Measurements from ENCODE around the gene CDC42. TPM values are rescaled to one million over a fixed set of nuclear protein-coding genes. Genes with fewer than 3 reads are reported as not detected.
A peak's percentile ranks its signal among the peaks of the same experiment; 100 is the strongest.

CDC42 gene
- total and polyA plus RNA-seq, 2 of the 13 experiments (the other 11 are each of a cell fraction or from before 2014, with no cell fraction given): 138 to 237 TPM

DNA sequence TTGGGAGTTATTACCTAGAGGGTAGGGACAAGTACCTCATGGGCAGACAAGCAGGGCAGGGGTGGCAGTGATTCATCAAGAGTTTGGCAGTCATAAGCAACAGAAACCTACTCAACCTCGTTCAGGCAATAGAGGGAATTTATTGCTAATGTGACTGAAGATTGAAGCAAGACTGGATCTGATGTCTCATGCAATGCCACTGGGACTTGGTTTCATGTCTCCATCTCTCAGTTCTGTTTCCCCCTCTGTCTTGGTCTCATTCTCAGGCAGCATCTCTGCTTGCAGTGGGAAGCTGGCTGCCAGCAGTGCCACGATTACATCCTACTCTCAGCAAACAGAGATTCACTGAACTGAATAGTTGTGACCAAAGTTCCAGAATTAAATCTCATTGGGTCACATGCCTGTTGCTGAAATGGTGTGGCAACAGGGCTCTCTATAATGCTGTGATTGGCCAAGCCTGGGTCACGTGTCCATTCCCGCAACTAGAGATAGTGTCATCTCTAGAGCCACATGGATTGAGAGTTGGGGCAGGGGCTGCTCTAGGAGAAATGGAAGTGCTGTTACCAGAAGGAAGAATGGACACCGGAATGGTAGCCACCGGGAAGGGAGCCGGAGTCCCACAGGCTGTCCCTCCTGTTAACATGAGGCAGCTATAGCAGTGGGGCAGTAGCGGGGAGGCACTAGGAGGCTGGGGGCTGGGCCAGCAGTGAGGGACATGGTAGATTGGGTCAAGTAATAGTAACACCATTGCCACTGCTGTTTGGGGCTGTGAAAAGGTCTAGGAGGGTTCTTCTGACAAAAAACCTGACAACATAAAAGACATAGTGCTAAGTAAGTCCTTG, 3.9 kb upstream of the CDC42 start (continued):
- TF ChIP-seq ZBTB2 (CRISPR knock-in tag; IDR thresholded peaks at IDR 0.05; ENCODE audit: low read depth) (no peak), FOSL2 (CRISPR knock-in tag; IDR thresholded peaks at IDR 0.05) (no peak), SP140L (CRISPR knock-in tag; IDR thresholded peaks at IDR 0.05; ENCODE audit: borderline replicate concordance) (no peak), FOSL1 (CRISPR knock-in tag; IDR thresholded peaks at IDR 0.05; ENCODE audit: borderline replicate concordance) (no peak), TBP (CRISPR knock-in tag; IDR thresholded peaks at IDR 0.05) (no peak), ZNF431 (CRISPR knock-in tag; IDR thresholded peaks at IDR 0.05; ENCODE audit: borderline replicate concordance, low read depth) (no peak), ZNF501 (CRISPR knock-in tag; IDR thresholded peaks at IDR 0.05) (peak; percentile 58), BATF2 (CRISPR knock-in tag; IDR thresholded peaks at IDR 0.05) (no peak), SAP130 (CRISPR knock-in tag; IDR thresholded peaks at IDR 0.05; ENCODE audit: low read depth) (0 out of 2 replicates have a peak, but pooled peaks have one; percentile 35), ZNF251 (CRISPR knock-in tag; IDR thresholded peaks at IDR 0.05) (no peak), ATF2 (CRISPR knock-in tag; IDR thresholded peaks at IDR 0.05) (no peak), ARNT (IDR thresholded peaks at IDR 0.05) (no peak), NFE2L1 (CRISPR knock-in tag; IDR thresholded peaks at IDR 0.05; ENCODE audit: borderline replicate concordance) (no peak), SRSF4 (IDR thresholded peaks at IDR 0.05; ENCODE audit: low read depth, low read length, poor library complexity, severe bottlenecking) (no peak), GATA4 (IDR thresholded peaks at IDR 0.05; ENCODE audit: borderline replicate concordance, low read depth) (no peak), ZBTB3 (CRISPR knock-in tag; IDR thresholded peaks at IDR 0.05; ENCODE audit: borderline replicate concordance, low read depth) (no peak), YEATS2 (CRISPR knock-in tag; IDR thresholded peaks at IDR 0.05; ENCODE audit: borderline replicate concordance) (no peak; the same call in 1 of the 2 replicates), SMC3 (IDR thresholded peaks at IDR 0.05; ENCODE audit: low read length) (no peak)
- TF ChIP-seq, protein P1, sequence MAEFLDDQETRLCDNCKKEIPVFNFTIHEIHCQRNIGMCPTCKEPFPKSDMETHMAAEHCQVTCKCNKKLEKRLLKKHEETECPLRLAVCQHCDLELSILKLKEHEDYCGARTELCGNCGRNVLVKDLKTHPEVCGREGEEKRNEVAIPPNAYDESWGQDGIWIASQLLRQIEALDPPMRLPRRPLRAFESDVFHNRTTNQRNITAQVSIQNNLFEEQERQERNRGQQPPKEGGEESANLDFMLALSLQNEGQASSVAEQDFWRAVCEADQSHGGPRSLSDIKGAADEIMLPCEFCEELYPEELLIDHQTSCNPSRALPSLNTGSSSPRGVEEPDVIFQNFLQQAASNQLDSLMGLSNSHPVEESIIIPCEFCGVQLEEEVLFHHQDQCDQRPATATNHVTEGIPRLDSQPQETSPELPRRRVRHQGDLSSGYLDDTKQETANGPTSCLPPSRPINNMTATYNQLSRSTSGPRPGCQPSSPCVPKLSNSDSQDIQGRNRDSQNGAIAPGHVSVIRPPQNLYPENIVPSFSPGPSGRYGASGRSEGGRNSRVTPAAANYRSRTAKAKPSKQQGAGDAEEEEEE (CRISPR knock-in tag; IDR thresholded peaks at IDR 0.05; ENCODE audit: borderline replicate concordance): no peak
- TF ChIP-seq, protein P2, sequence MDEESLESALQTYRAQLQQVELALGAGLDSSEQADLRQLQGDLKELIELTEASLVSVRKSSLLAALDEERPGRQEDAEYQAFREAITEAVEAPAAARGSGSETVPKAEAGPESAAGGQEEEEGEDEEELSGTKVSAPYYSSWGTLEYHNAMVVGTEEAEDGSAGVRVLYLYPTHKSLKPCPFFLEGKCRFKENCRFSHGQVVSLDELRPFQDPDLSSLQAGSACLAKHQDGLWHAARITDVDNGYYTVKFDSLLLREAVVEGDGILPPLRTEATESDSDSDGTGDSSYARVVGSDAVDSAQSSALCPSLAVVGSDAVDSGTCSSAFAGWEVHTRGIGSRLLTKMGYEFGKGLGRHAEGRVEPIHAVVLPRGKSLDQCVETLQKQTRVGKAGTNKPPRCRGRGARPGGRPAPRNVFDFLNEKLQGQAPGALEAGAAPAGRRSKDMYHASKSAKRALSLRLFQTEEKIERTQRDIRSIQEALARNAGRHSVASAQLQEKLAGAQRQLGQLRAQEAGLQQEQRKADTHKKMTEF (CRISPR knock-in tag; IDR thresholded peaks at IDR 0.05): peak; percentile 49; the same call in 1 of the 2 replicates
- TF ChIP-seq, protein P3, sequence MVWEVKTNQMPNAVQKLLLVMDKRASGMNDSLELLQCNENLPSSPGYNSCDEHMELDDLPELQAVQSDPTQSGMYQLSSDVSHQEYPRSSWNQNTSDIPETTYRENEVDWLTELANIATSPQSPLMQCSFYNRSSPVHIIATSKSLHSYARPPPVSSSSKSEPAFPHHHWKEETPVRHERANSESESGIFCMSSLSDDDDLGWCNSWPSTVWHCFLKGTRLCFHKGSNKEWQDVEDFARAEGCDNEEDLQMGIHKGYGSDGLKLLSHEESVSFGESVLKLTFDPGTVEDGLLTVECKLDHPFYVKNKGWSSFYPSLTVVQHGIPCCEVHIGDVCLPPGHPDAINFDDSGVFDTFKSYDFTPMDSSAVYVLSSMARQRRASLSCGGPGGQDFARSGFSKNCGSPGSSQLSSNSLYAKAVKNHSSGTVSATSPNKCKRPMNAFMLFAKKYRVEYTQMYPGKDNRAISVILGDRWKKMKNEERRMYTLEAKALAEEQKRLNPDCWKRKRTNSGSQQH (CRISPR knock-in tag; IDR thresholded peaks at IDR 0.05; ENCODE audit: low read depth): no peak

All from HepG2 (cell line).